Inferior parietal cortex (tissue), 1 donor: Measurements from ENCODE around the gene ST3GAL4.
"Not testable (repeated sequence)": the region's sequence is repeated elsewhere in the genome, so short reads cannot be mapped to it uniquely, and the experiment has no call there.

ENCODE experiments used
- DNase-seq: peaks from one replicate; pipeline ENCODE4 v3.0.0-alpha.2; 2016; ENCODE audit errors: extremely low spot score

Gene ST3GAL4

DNA sequence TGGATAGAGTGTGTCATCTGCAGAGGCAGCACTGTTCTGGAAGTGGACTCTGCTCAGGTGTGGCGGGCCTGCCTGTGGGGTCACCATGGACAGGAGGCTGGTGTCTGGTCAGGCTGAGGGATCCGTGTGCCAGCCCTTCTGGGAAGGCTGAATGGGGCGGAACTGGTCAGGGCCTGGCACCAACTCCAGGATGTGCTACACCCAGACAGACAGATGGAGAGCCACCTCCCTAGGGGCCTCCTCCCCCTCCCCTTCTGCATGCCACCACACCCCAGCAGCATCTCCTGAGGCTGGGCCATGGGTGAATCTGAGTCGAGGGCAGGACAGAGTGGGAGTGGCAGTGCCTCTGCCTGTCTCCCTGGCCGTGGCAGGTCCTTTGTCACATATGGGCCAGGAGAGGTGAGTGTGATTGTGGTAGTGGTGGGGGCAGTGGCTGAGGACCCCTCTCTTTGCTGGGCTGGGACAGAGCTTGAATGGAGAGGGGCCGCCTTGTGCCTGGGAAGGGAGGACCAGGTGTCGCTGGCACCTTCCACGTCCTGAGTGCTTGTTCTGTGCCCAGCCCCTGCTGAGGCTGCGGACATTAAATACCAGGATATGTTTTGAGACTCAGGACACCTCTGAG, 29.1 kb downstream of the ST3GAL4 start:
- no peak for DNase-seq

DNA sequence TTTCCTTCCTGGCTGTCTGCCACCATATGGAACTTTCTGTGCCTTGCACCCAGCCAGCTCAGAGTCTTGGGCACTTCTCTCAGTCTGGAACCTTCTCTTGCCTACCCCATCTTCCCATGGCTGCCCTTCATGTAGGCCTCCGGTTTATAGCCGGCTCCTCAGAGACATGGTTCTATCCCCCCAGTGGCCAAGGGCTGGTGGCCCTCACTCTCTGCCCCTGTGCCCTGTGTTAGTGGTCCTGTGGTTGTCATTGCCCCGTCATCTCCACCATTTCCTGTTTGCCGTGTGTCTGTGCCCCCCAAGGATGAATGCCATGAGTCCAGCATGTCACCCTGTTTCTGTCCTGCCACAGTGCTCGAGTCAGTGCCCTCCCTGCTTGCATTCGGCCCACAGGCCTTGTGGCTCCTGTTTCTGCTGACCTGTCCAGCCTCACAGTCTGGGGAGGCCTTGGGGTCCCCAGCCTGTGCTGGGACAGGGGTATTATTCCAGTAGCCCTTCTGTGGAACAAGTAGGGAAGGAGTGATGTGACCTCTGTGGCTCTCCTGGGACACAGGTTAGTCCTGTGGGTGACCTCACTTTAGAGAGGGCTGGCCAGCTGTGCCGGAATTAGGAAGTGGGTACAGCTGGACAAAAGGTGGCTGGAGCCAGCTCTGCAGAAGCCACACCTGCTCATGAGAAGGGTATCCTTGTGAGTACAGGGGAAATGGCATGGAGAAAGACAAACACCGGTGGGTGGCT, 30.7 kb downstream of the ST3GAL4 start:
- no peak for DNase-seq

- not testable (repeated sequence) for DNase-seq
Measured at GRCh38 chr11:126386729-126387071, 31.2 kb downstream of the ST3GAL4 start.

DNA sequence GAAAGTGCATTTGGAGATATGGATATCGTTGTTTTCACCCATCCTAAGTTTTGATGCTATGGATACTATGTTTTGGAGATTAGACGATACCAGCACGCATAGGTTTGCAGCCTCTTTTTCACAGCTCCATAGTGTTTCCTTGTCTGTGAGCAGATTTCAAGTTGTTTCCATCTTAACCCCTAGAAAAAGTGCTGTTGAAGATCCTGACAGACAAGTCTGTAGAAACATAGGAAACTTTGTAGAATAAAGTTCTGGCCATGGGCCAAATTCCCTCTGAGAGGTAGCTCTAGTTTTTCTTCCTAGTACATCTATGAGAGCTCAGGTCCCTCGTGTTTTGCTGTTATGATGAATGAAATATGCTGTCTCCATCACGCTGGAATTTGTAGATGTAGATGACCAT, 32.4 kb downstream of the ST3GAL4 start:
- DNase-seq: no peak

DNA sequence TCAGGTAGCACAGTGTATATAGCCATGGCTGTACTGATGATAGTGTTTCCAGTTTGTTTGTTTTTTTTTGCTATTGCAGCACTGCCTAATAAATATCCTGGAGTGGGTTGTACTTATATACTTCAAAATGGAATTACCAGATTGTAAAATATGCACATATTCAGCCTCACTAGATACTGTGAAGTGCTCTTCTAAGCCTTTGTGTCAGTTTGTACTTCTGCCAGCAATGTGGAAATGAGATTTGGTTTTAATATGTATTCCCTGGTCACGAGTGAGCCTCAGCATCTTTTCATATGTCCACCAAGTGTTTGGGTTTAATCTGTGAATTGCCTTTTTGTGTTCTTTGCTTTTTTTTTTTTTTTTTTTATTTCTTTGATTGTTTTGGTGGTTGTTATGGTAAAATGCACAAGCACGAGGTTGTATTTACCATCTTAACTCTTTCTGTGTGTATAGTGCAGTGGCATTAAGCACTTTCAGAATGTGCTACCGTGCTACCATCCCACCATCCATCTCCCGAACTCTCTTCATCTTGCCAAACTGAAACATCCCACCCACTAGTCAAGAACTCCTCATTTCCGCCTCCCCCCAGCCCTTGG, 34.9 kb downstream of the ST3GAL4 start:
- DNase-seq: no peak

GRCh38 chr11:126391286-126391954, 35.9 kb downstream of the ST3GAL4 start:
- DNase-seq: no peak

GRCh38 chr11:126391970-126392632, 36.6 kb downstream of the ST3GAL4 start:
- DNase-seq: peak; percentile 47

- DNase-seq: no peak
Measured at GRCh38 chr11:126392633-126393013, 37.1 kb downstream of the ST3GAL4 start.

DNA sequence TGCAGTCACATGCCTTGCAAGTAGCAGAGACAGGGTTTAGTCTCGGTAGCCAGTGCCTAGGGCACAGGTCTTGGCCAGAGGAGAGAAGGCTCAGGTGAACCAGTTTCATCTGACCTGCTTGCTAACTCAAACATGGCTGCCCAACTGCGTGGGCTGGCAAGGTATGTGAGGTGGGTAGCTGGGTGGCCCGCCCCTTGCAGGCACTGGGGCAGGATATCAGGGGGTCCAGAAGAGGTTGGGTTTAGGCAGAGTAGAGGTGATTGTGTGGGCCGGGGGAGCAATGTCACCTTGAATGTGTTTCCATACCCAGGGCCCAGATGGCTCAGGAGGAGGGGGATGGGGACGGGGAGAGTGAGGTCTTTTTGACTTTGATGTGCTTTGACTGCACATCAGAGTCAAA, 37.7 kb downstream of the ST3GAL4 start:
- no peak for DNase-seq

GRCh38 chr11:126394036-126394435, 38.5 kb downstream of the ST3GAL4 start:
- no peak for DNase-seq

GRCh38 chr11:126394634-126395072, 39.2 kb downstream of the ST3GAL4 start:
- DNase-seq: not testable (repeated sequence)

GRCh38 chr11:126395784-126396183, 40.3 kb downstream of the ST3GAL4 start:
- DNase-seq: not testable (repeated sequence)

DNA sequence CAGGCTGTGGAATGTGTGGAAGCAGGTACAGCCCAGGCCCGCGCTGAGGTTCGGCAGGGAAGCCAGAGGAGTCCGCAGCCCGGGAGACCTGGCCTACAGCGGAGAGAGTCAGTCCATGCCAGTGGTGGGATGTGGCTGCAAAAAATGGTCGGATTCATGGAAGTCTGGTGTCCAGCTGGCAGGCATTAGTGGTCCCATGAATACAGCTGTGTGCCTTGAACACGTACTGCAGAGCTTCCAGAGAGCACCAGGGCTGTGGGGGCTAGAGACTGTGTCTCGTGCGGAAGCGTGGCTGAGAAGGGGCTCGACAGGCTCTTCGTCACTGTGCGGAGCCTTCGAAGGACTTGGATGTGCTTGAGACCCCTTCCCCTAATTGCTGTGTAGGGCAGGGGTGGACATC, 40.8 kb downstream of the ST3GAL4 start:
- not testable (repeated sequence) for DNase-seq

DNA sequence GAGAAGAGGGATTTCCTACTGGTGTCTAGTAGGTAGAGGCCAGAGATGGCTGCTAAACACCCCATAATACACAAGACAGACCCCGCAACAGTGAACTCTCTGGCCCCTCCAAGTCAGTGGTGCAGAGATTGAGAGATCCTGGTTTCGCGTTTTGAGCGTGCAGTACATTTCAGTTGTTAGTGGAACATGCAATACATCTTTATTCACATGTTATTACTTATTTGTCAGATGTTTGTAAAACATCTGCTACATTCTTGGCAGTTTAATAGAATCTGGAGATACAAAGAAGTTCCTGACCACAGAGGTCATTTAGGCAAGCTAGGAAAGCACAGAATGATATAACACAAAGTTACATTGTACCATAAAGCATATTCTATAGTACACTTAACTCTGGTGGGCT, 41.5 kb downstream of the ST3GAL4 start:
- no peak for DNase-seq

DNA sequence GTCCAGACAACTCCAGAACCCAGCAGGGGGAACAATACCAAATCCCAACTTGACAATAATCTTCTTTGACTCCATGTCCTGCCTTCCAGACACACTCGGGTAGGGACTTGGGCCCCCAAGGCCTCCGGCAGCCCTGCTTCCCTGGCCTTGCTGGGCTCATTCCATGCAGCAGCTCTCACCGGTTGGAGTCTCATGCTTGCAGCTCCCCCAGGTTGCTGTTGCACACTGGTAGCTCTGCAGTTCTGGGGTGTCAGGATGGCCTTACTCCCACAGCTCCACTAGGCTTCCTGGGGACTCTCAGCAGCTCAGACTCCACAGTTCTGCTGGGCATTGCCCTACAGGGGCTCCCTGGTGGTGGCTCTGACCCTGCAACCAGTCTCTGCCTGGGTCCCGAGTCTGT, 42.8 kb downstream of the ST3GAL4 start:
- no peak for DNase-seq

- DNase-seq: no peak
Measured at GRCh38 chr11:126398721-126399120, 43.2 kb downstream of the ST3GAL4 start.

- no peak for DNase-seq
Measured at GRCh38 chr11:126400019-126400418, 44.5 kb downstream of the ST3GAL4 start.

GRCh38 chr11:126400479-126400878, 45.0 kb downstream of the ST3GAL4 start:
- no peak for DNase-seq

DNA sequence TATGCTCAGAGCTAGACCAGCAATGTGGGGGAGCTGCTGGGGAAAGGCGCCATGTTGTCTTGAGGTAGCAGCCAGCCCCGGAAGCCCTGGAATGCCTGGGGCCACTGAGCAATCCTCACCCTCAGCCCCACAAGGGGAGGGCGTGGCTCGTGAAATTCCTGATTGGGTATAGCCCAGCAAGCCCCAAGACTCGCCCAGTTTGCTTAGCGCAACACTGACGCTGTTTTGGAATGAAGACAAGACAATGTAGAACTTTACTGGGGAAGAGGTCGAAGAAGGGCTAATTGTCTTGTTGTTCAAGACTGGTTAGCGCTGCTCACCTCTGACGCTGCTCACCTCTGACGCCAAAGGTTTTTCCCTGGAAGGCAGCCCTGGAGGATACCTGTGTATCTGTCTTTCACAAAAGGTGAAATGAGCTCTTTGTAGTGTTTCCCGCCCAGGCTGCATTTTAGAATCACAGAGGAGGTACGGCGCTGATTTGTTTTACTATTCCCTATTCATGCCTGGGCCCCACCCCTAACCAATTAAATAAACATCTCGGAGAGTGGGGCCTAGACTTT, 47.6 kb downstream of the ST3GAL4 start:
- DNase-seq: no peak

GRCh38 chr11:126403658-126404057, 48.2 kb downstream of the ST3GAL4 start:
- no peak for DNase-seq

GRCh38 chr11:126404367-126404766, 48.9 kb downstream of the ST3GAL4 start:
- no peak for DNase-seq

DNA sequence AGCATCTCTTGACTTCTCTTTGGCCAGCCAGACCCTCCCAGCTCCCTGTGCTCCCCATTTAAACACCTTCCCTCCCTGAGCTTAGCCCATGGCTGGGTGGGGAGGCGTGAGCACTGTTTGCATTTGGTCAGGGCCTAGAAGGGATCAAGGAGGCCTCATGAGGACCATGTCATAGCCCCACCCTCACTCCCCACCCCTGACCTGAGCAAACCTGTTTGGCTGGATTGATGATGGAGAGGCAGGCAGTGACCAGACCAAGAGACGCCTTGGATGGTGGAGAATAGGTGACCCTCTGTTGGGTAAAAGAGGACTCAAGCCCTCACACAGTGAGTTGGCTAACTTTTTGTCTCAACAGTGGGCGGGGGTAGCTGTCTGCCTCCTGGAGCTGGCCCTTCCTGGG, 49.9 kb downstream of the ST3GAL4 start:
- no peak for DNase-seq
